ENCODE results near the gene LFNG. TPM values are rescaled to one million over a fixed set of nuclear protein-coding genes. Genes with fewer than 3 reads are reported as not detected.
A peak's percentile ranks its signal among the peaks of the same experiment; 100 is the strongest.

The LFNG gene
- total RNA-seq, 2 experiments from 2014 or later: 96.7 to 99.8 TPM

DNA sequence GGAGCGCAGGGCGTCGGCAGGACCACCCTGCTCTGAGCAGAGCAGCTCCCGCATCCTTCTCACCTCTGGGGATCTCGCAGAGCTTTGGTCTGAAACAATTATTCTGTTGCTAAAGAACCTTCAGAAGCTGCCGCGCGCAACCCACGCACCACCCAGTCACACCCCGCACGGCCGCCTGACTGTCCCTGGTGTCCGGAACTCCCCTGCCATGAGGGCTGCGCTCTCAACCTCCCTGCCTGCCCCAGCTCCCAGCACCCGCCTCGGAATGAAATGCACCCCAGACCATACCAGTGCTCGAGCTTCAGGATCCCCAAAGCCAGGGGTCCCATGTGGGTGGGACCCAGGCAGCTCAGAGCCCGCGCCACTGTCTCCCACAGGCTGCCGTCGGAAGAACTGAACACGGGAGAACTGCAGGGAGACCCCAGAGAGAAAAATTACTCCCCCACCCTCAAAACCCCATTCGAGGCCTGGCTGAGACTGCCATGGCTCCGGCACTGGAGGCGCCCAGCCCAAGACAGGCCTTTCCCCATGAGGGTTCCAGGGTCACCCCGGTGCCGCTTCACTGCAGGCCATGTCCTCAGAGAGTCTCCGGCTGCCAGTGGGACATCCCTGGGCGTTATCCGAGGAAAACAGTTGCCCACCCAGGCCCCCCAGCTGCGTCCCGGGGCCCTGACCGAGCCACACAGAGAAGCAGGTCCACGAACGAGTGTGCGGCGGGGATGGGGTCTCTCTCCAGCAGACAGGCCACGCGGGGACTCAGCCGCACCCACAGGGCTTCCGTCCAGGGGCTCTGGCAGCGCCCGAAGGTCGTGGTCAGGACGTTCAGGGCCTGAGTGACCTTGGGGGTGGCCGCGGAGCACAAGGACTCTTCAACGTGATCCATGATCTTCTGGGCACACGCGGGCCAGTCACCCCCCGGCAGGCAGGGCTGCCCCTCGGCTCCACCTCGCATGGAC is 23.6 kb downstream of the LFNG start:
- no peak for ATAC-seq (ENCODE audit: poor library complexity)
- H3K9me3 ChIP-seq (ENCODE audit: control insufficient read depth in 1 of 2, insufficient read depth in 1 of 2, low read length in 2 of 2): no peaks in the 10 kb centered on the region
- Mint-ChIP-seq H3K27me3 (no peaks in the 10 kb centered on the region), H3K4me1 (ENCODE audit: low read depth) (no peaks in the 10 kb centered on the region), H3K9me3 (no peaks in the 10 kb centered on the region), H3K36me3 (ENCODE audit: low read depth) (peaks cover 69% of the 10 kb centered on the region), H3K4me3 (no peak overlapping the region), H3K27ac (no peak overlapping the region)
- no peaks in the 10 kb centered on the region for H3K27me3 ChIP-seq (ENCODE audit: control insufficient read depth in 1 of 2, insufficient read depth in 2 of 2, low read length in 2 of 2)
- no peak overlapping the region for H3K4me3 ChIP-seq (ENCODE audit: low read length)
- TF ChIP-seq, protein P1, sequence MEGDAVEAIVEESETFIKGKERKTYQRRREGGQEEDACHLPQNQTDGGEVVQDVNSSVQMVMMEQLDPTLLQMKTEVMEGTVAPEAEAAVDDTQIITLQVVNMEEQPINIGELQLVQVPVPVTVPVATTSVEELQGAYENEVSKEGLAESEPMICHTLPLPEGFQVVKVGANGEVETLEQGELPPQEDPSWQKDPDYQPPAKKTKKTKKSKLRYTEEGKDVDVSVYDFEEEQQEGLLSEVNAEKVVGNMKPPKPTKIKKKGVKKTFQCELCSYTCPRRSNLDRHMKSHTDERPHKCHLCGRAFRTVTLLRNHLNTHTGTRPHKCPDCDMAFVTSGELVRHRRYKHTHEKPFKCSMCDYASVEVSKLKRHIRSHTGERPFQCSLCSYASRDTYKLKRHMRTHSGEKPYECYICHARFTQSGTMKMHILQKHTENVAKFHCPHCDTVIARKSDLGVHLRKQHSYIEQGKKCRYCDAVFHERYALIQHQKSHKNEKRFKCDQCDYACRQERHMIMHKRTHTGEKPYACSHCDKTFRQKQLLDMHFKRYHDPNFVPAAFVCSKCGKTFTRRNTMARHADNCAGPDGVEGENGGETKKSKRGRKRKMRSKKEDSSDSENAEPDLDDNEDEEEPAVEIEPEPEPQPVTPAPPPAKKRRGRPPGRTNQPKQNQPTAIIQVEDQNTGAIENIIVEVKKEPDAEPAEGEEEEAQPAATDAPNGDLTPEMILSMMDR (IDR thresholded peaks at IDR 0.05): no peak
- no peaks in the 10 kb centered on the region for H3K4me1 ChIP-seq (ENCODE audit: insufficient read depth, low read length)
- no peak overlapping the region for H3K27ac ChIP-seq (ENCODE audit: low read depth in 1 of 2, low read length in 2 of 2)
- CTCF ChIA-PET: interaction anchor here (0.6 kb wide), 2 partner anchors 9 to 176 kb away, joined by 3 read pairs; no protein-coding TSS in a partner anchor
- intact Hi-C loops (cut with DNase I, micrococcal nuclease): no loop called here
- DNase-seq: peak in 1 of 14 experiments; percentile 22
- POLR2A ChIA-PET: interaction anchor here (1.1 kb wide), 1 partner anchor 13 kb away, joined by 3 read pairs; no protein-coding TSS in a partner anchor
- H3K36me3 ChIP-seq (ENCODE audit: insufficient read depth, low read length): peaks cover 82% of the 10 kb centered on the region

DNA sequence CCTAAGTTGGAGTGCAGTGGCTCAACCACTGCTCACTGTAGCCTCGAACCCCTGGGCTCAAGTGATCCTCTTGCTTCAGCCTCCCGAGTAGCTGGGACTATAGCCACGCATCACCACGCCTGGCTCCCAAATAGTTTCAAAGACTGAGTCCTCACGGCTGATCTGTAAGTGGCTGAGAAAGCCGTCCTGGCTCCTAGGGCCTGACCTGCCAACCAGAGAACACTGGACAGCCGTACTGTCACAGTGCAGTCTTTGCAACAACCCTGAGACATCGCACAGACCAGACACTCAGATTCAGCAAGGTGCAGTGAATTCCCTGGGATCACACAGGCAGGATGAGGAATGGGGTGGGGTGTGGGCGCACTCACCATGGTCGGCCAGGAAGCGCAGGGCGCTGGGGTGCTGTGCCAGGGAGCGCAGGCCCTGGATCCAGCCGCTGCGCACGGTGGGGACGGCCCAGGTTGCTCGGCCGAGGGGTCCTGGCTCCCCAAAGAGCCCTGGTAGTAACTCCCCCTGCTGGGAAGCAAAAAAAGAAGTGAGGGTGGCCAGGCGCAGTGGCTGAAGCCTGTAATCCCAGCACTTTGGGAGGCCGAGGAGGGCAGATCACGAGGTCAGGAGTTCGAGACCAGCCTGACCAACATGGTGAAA is 25.1 kb downstream of the LFNG start:
- no peak for DNase-seq
- TF ChIP-seq, protein P1 (IDR thresholded peaks at IDR 0.05): no peak
- H3K4me1 Mint-ChIP-seq (ENCODE audit: low read depth): peaks cover 5% of the 10 kb centered on the region
- no peak overlapping the region for H3K27ac ChIP-seq (ENCODE audit: low read depth in 1 of 2, low read length in 2 of 2)
- POLR2A ChIA-PET: interaction anchor here (0.8 to 1.1 kb wide), 2 partner anchors 14 to 76 kb away, joined by 3 read pairs; no protein-coding TSS in a partner anchor
- no peak overlapping the region for H3K27ac Mint-ChIP-seq
- no peak for ATAC-seq (ENCODE audit: poor library complexity)
- no peaks in the 10 kb centered on the region for H3K9me3 Mint-ChIP-seq
- no peaks in the 10 kb centered on the region for H3K9me3 ChIP-seq (ENCODE audit: control insufficient read depth in 1 of 2, insufficient read depth in 1 of 2, low read length in 2 of 2)
- H3K4me1 ChIP-seq (ENCODE audit: insufficient read depth, low read length): no peaks in the 10 kb centered on the region
- peaks cover 74% of the 10 kb centered on the region for H3K36me3 Mint-ChIP-seq (ENCODE audit: low read depth)
- intact Hi-C loops (cut with DNase I, micrococcal nuclease): no loop called here
- peaks cover 69% of the 10 kb centered on the region for H3K36me3 ChIP-seq (ENCODE audit: insufficient read depth, low read length)
- H3K27me3 ChIP-seq (ENCODE audit: control insufficient read depth in 1 of 2, insufficient read depth in 2 of 2, low read length in 2 of 2): no peaks in the 10 kb centered on the region
- CTCF ChIA-PET: no interaction called here
- H3K27me3 Mint-ChIP-seq: no peaks in the 10 kb centered on the region
- no peak overlapping the region for H3K4me3 Mint-ChIP-seq
- H3K4me3 ChIP-seq (ENCODE audit: low read length): no peak overlapping the region

DNA sequence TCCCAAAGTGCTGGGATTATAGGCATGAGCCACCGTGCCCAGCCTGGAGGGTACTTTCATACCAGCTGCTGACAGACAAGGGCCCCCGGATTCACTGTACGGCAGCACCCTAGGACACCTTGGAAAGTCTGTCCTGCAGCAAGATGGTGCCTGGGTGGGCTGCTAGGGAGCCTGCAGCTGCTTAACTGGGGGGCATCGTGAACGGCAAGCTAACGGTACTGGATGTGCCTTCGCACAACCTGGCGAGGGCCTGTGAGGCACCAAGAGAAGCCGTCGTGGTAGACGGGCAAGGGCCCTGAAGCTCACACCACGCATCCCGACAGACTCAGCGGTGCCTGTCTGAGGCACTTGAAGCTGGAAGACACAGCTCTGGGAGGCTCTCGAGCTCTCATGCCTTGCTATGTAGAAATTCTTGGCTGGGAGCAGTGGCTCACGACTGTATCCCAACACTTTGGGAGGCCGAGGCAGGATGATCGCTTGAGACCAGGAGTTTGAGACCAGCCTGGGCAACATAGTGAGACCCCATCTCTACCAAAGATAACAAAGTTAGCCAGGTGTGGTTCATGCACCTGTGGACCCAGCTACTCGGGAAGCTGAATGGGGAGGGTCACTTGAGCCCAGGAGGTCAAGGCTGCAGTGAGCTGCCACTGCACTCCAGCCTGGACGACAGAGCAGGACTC is 26.3 kb downstream of the LFNG start:
- ATAC-seq (ENCODE audit: poor library complexity) (no peak), DNase-seq (no peak)
- ChIA-PET POLR2A (interaction anchor here (0.8 to 1.0 kb wide), 2 partner anchors 10 to 77 kb away, joined by 3 to 4 read pairs; no protein-coding TSS in a partner anchor), CTCF (no interaction called here)
- TF ChIP-seq, protein P1 (IDR thresholded peaks at IDR 0.05): no peak
- intact Hi-C loops (cut with DNase I, micrococcal nuclease): no loop called here
- H3K36me3 ChIP-seq (ENCODE audit: insufficient read depth, low read length): peaks cover 61% of the 10 kb centered on the region
- H3K9me3 ChIP-seq (ENCODE audit: control insufficient read depth in 1 of 2, insufficient read depth in 1 of 2, low read length in 2 of 2): no peaks in the 10 kb centered on the region
- H3K27me3 Mint-ChIP-seq: no peaks in the 10 kb centered on the region
- no peaks in the 10 kb centered on the region for H3K9me3 Mint-ChIP-seq
- no peaks in the 10 kb centered on the region for H3K27me3 ChIP-seq (ENCODE audit: control insufficient read depth in 1 of 2, insufficient read depth in 2 of 2, low read length in 2 of 2)
- no peak overlapping the region for H3K4me3 ChIP-seq (ENCODE audit: low read length)
- H3K27ac ChIP-seq (ENCODE audit: low read depth in 1 of 2, low read length in 2 of 2): no peak overlapping the region
- peaks cover 2% of the 10 kb centered on the region for H3K4me1 ChIP-seq (ENCODE audit: insufficient read depth, low read length)
- H3K4me3 Mint-ChIP-seq: no peak overlapping the region
- H3K27ac Mint-ChIP-seq: peak overlapping the region; percentile 7
- H3K4me1 Mint-ChIP-seq (ENCODE audit: low read depth): peaks cover 13% of the 10 kb centered on the region
- peaks cover 71% of the 10 kb centered on the region for H3K36me3 Mint-ChIP-seq (ENCODE audit: low read depth)
